Keratinocyte (primary cell): Measurements from ENCODE around the gene USHBP1. TPM values are rescaled to one million over a fixed set of nuclear protein-coding genes. Genes with fewer than 3 reads are reported as not detected.
A peak's percentile ranks its signal among the peaks of the same experiment; 100 is the strongest.

ENCODE experiments used
- DNase-seq: peaks from one replicate; pipeline ENCODE4 v3.0.0-alpha.2; 2011; ENCODE audit warnings: low read depth, missing footprints, low spot score
- FAIRE-seq: peaks from 2 replicates; lab custom pipeline; 2011; peaks lifted over from hg19 to GRCh38; lab: Jason Lieb, UNC
- H2AFZ ChIP-seq: 2 replicates; pipeline ENCODE4 v1.6.0; 2012; ENCODE audit warnings: low read length, control low read depth, inconsistent platforms; ENCODE audit not compliant: control insufficient read depth
- H3K27ac ChIP-seq: 2 replicates; pipeline ENCODE4 v1.5.1; 2011; ENCODE audit warnings: low read length; ENCODE audit not compliant: control insufficient read depth, insufficient read depth
- H3K27me3 ChIP-seq: 3 replicates; pipeline ENCODE4 v1.6.0; 2011; ENCODE audit warnings: low read length; ENCODE audit not compliant: control insufficient read depth, insufficient read depth; ENCODE audit errors: extremely low read depth
- H3K36me3 ChIP-seq, 2 experiments: 2 replicates in 1 of 2; 3 replicates in 1 of 2; pipeline ENCODE4 v1.5.1; 2011; ENCODE audit warnings: low read length in 2 of 2, mild to moderate bottlenecking in 1 of 2; ENCODE audit not compliant: control insufficient read depth in 2 of 2, insufficient read depth in 2 of 2; ENCODE audit errors: extremely low read depth in 1 of 2
- H3K4me1 ChIP-seq: 3 replicates; pipeline ENCODE4 v1.5.1; 2011; ENCODE audit warnings: low read length; ENCODE audit not compliant: control insufficient read depth, insufficient read depth; ENCODE audit errors: extremely low read depth
- H3K4me2 ChIP-seq: 3 replicates; pipeline ENCODE4 v1.6.0; 2011; ENCODE audit warnings: low read depth, low read length; ENCODE audit not compliant: control insufficient read depth, insufficient read depth; ENCODE audit errors: extremely low read depth
- H3K4me3 ChIP-seq, 3 experiments: fragments of 200-600 bp in 1 of 3; sonication (generic) in 1 of 3; 2 replicates in 2 of 3; 3 replicates in 1 of 3; pipeline ENCODE4 v1.5.1; 2011 to 2016; ENCODE audit warnings: low read length in 3 of 3, mild to moderate bottlenecking in 3 of 3, control low read depth in 2 of 3, inconsistent platforms in 1 of 3, low read depth in 1 of 3, mixed read lengths in 1 of 3, mixed run types in 1 of 3, moderate library complexity in 1 of 3; ENCODE audit not compliant: control insufficient read depth in 2 of 3, insufficient read depth in 2 of 3; ENCODE audit errors: extremely low read depth in 1 of 3
- H3K79me2 ChIP-seq: 2 replicates; pipeline ENCODE4 v1.6.0; 2012; ENCODE audit warnings: low read length; ENCODE audit not compliant: control insufficient read depth, insufficient read depth
- H3K9ac ChIP-seq: 3 replicates; pipeline ENCODE4 v1.6.0; 2011; ENCODE audit warnings: low read length; ENCODE audit not compliant: control insufficient read depth, insufficient read depth; ENCODE audit errors: extremely low read depth
- H3K9me1 ChIP-seq: 3 replicates; pipeline ENCODE4 v1.6.0; 2011; ENCODE audit warnings: low read length; ENCODE audit not compliant: control insufficient read depth, insufficient read depth; ENCODE audit errors: extremely low read depth
- H3K9me3 ChIP-seq: 2 replicates; pipeline ENCODE4 v1.5.1; 2012; ENCODE audit warnings: low read depth, low read length; ENCODE audit not compliant: control insufficient read depth
- H4K20me1 ChIP-seq: 3 replicates; pipeline ENCODE4 v1.6.0; 2011; ENCODE audit warnings: low read length; ENCODE audit not compliant: control insufficient read depth, insufficient read depth; ENCODE audit errors: extremely low read depth
- CTCF ChIP-seq, 3 experiments: IDR thresholded peaks in 1 of 3; conservative IDR thresholded peaks in 1 of 3; optimal IDR thresholded peaks in 1 of 3; 2 replicates in 2 of 3; 3 replicates in 1 of 3; pipeline versions ENCODE3 to v1.5.1; 2011; ENCODE audit warnings: low read length in 3 of 3, mild to moderate bottlenecking in 3 of 3, moderate library complexity in 2 of 3, control low read depth in 1 of 3, inconsistent platforms in 1 of 3; ENCODE audit not compliant: insufficient read depth in 2 of 3; ENCODE audit errors: extremely low read depth in 1 of 3
- EZH2 ChIP-seq: IDR thresholded peaks from one replicate; pipeline ENCODE4 v1.6.1; 2012; ENCODE audit warnings: inconsistent platforms, mild to moderate bottlenecking, low read length, moderate library complexity
- dilution Hi-C: fragments of 300-500 bp; cut with MboI; formaldehyde crosslinking; loops from one replicate; pipeline ENCODE4 v1.7.0; 2020; ENCODE audit warnings: low sequenced_read_pairs; ENCODE audit not compliant: extremely low pct_ligation_motif_present
- polyA plus RNA-seq, 5 experiments: library from polyadenylated mRNA; depleted of rRNA in 3 of 5; stranded (reverse) in 3 of 5; stranded (forward) in 1 of 5; unstranded in 1 of 5; fragments of >200 nt; gene quantifications; 1 replicate in 1 of 5; 2 replicates in 3 of 5; 3 replicates in 1 of 5; pipeline versions ENCODE4 v1.2.1 to v1.2.3, GENCODE V29; 2011 to 2012; ENCODE audit warnings: missing spikeins in 2 of 5, low read depth in 1 of 5, low replicate concordance in 1 of 5

USHBP1 gene
- polyA plus RNA-seq, 1 donor (not counting 4 experiments of a cell fraction or from before 2014, with no cell fraction given), result not detected

DNA sequence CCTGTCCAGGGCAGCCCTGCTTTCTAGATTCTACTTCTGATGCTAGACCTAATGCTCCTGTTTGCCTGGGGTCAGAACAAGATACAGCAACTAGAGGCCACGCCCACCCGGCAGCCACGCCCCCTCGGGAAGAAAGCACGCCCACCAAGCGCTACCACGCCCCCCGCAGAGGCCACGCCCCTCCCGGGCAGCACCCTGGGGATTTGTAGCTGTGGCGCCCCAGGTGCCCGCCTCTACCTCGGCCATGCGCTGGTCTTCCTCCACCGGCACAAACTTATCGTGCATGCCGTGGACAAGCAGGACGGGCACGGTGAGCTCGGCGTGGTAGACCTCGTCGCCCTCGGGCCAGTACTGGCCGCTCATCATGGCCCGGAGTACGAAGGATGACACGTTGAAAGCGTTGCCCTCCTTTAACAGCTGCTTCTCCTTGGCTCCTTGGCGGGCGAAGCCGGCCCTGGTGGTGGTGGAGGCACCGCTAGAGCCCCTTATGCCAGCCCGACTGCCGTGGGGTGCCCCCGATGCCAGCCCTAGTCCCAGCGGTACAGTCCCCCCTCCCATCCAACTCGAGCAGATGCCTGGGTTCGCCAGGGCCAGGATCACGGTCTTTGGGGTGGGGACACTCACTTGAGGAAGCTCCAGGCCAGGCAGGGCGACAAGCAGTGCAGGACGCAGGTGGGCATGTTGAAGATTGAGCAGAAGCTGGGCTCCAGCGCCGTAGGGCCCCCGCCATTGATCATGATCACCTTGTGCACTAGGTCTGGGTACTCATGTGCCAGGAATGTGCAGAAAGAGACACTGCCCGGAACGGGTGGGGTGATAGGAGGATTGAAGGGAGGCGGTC, 29.7 kb upstream of the USHBP1 start:
- no peak overlapping the region for H3K9ac ChIP-seq
- H3K9me1 ChIP-seq, result no peaks in the 10 kb centered on the region
- FAIRE-seq (no peak), DNase-seq (no peak)
- H3K79me2 ChIP-seq, result peaks cover 6% of the 10 kb centered on the region
- H3K27me3 ChIP-seq, result no peaks in the 10 kb centered on the region
- H3K36me3 ChIP-seq, result peaks cover 0 to 13% of the 10 kb centered on the region in 2 experiments
- no peak overlapping the region for H3K4me3 ChIP-seq
- H3K9me3 ChIP-seq, result no peaks in the 10 kb centered on the region
- H4K20me1 ChIP-seq, result peaks cover 3% of the 10 kb centered on the region
- TF ChIP-seq CTCF (optimal IDR thresholded peaks at IDR 0.05 in 1 of 3, IDR thresholded peaks at IDR 0.05 in 1 of 3, conservative IDR thresholded peaks at IDR 0.05 in 1 of 3; ENCODE audit: extremely low read depth in 1 of 3, insufficient read depth in 2 of 3, low read length in 3 of 3), result no peak
- no peak overlapping the region for H3K27ac ChIP-seq
- no peak overlapping the region for H3K4me2 ChIP-seq
- peaks cover 11% of the 10 kb centered on the region for H3K4me1 ChIP-seq
- dilution Hi-C loops, result no loop called here
- H2AFZ ChIP-seq, result no peak overlapping the region

GRCh38 chr19:17293605-17294004, 29.1 kb upstream of the USHBP1 start:
- Histone ChIP-seq H3K9me3 (no peaks in the 10 kb centered on the region), H3K4me3 (no peak overlapping the region), H3K36me3 (peaks cover 0 to 12% of the 10 kb centered on the region in 2 experiments), H2AFZ (no peak overlapping the region), H3K4me1 (peaks cover 11% of the 10 kb centered on the region), H3K27me3 (no peaks in the 10 kb centered on the region), H3K4me2 (peak overlapping the region; percentile 19), H4K20me1 (peaks cover 3% of the 10 kb centered on the region), H3K9ac (no peak overlapping the region), H3K9me1 (no peaks in the 10 kb centered on the region), H3K79me2 (peaks cover 4% of the 10 kb centered on the region), H3K27ac (no peak overlapping the region)
- DNase-seq, result no peak
- dilution Hi-C loops, result no loop called here
- TF ChIP-seq CTCF (optimal IDR thresholded peaks at IDR 0.05 in 1 of 3, IDR thresholded peaks at IDR 0.05 in 1 of 3, conservative IDR thresholded peaks at IDR 0.05 in 1 of 3; ENCODE audit: extremely low read depth in 1 of 3, insufficient read depth in 2 of 3, low read length in 3 of 3) (no peak), EZH2 (no peak)
- FAIRE-seq, result no peak
